Calu3 (cell line): Measurements from ENCODE around the gene EMB. TPM values are rescaled to one million over a fixed set of nuclear protein-coding genes. Genes with fewer than 3 reads are reported as not detected.
"Not testable (repeated sequence)": the region's sequence is repeated elsewhere in the genome, so short reads cannot be mapped to it uniquely, and the experiment has no call there.

Source experiments
- BruUV-seq: library from RNA; stranded (reverse); fragments of 400-500 nt; replicated peaks from 2 replicates; lab custom pipeline; 2021; lab: Mats Ljungman, UMichigan
- CTCF ChIA-PET: fragments of 300-600 bp; sonication (Branson Sonifier 250); formaldehyde crosslinking; loops from one replicate; lab custom pipeline; 2022; ENCODE audit warnings: antibody characterized with exemption; lab: Charles Lee
- DNase-seq: peaks from one replicate; pipeline ENCODE4 v3.0.0; 2022
- H3K27ac Mint-ChIP-seq: one replicate; pipeline ENCODE4 v1.8.0; 2022; ENCODE audit warnings: mixed read lengths; ENCODE audit not compliant: unreplicated experiment
- H3K27me3 Mint-ChIP-seq: one replicate; pipeline ENCODE4 v1.8.0; 2022; ENCODE audit warnings: mixed read lengths; ENCODE audit not compliant: unreplicated experiment
- H3K36me3 Mint-ChIP-seq: one replicate; pipeline ENCODE4 v1.8.0; 2022; ENCODE audit warnings: mild to moderate bottlenecking, moderate library complexity, mixed read lengths; ENCODE audit not compliant: insufficient read depth, unreplicated experiment
- H3K4me1 Mint-ChIP-seq: one replicate; pipeline ENCODE4 v1.8.0; 2022; ENCODE audit warnings: mild to moderate bottlenecking, low read depth, mixed read lengths; ENCODE audit not compliant: unreplicated experiment
- H3K4me3 Mint-ChIP-seq: one replicate; pipeline ENCODE4 v1.8.0; 2022; ENCODE audit warnings: mild to moderate bottlenecking, low read depth, moderate library complexity, mixed read lengths; ENCODE audit not compliant: unreplicated experiment
- H3K9me3 Mint-ChIP-seq: one replicate; pipeline ENCODE4 v1.8.0; 2022; ENCODE audit warnings: low read depth, mixed read lengths; ENCODE audit not compliant: unreplicated experiment
- intact Hi-C: fragments of 100-400 bp; cut with micrococcal nuclease; formaldehyde crosslinking; loops from one replicate; pipeline ENCODE4 v1.10.0; 2022; ENCODE audit not compliant: unreplicated experiment
- total RNA-seq: library from RNA; stranded (reverse); gene quantifications from 2 replicates; pipeline ENCODE4 v1.2.3, GENCODE V29; 2022
- TF ChIP-seq, protein P1 (sequence below): fragments of 200-600 bp; IDR thresholded peaks from one replicate; pipeline ENCODE4 v1.8.0; 2022; ENCODE audit warnings: antibody characterized with exemption; ENCODE audit not compliant: unreplicated experiment

The EMB gene
- total RNA-seq, 1 experiment from 2014 or later, result 44.4 TPM

DNA sequence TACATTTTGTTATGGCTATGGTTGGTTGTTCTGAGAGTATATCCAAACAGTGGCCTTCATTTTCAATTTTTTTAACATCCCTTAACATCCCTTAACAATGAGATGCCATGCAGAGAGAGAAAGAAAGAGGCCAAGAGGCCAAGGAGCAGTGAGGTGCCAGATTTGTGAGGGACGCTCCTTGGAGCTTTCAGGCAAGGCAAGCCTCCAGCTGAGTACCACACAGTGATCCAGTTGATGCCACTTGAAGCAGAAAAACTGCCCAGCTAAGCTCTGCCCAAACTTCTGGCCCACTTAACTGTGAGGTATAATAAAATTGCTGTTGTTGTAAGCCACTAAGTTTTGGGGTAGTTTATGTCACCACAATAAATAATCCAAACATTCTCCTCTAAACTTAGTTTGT, 22.6 kb upstream of the EMB start:
- Mint-ChIP-seq H3K27me3 (no peaks in the 10 kb centered on the region), H3K9me3 (peaks cover 4% of the 10 kb centered on the region), H3K27ac (no peak overlapping the region), H3K4me1 (no peaks in the 10 kb centered on the region), H3K36me3 (no peaks in the 10 kb centered on the region), H3K4me3 (no peak overlapping the region)
- intact Hi-C loops, result no loop called here
- TF ChIP-seq, protein P1, sequence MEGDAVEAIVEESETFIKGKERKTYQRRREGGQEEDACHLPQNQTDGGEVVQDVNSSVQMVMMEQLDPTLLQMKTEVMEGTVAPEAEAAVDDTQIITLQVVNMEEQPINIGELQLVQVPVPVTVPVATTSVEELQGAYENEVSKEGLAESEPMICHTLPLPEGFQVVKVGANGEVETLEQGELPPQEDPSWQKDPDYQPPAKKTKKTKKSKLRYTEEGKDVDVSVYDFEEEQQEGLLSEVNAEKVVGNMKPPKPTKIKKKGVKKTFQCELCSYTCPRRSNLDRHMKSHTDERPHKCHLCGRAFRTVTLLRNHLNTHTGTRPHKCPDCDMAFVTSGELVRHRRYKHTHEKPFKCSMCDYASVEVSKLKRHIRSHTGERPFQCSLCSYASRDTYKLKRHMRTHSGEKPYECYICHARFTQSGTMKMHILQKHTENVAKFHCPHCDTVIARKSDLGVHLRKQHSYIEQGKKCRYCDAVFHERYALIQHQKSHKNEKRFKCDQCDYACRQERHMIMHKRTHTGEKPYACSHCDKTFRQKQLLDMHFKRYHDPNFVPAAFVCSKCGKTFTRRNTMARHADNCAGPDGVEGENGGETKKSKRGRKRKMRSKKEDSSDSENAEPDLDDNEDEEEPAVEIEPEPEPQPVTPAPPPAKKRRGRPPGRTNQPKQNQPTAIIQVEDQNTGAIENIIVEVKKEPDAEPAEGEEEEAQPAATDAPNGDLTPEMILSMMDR, result no peak
- CTCF ChIA-PET, result interaction anchor here (0.6 kb wide), 2 partner anchors 272 to 401 kb away, joined by 5 read pairs; no protein-coding TSS in a partner anchor
- no TSS peak for BruUV-seq
- no peak for DNase-seq

DNA sequence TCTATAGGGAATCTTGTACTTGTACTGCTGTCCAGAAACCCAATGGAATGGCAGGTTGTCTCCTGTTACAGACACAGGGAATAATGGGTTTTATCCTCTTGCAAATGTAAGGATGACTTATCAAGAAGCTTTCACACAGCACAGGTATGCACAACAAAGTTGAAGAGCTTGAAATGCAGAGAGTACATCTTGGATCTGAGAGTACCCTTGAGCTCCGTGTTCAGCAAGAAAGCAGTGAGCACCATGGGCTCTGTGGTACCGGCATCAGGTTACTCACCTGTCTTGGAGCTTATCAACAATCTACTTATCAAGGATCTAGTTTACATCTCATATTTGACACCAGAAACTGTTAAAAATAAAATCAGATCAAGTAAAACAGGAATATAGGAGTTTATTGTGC, 22.0 kb upstream of the EMB start:
- H3K4me1 Mint-ChIP-seq, result no peaks in the 10 kb centered on the region
- BruUV-seq, result no TSS peak
- H3K9me3 Mint-ChIP-seq, result peaks cover under 1% of the 10 kb centered on the region
- H3K36me3 Mint-ChIP-seq, result no peaks in the 10 kb centered on the region
- H3K27ac Mint-ChIP-seq, result no peak overlapping the region
- intact Hi-C loops, result no loop called here
- CTCF ChIA-PET, result interaction anchor here (0.6 kb wide), 1 partner anchor 401 kb away, joined by 5 read pairs; no protein-coding TSS in a partner anchor
- no peak overlapping the region for H3K4me3 Mint-ChIP-seq
- TF ChIP-seq, protein P1, result no peak
- no peak for DNase-seq
- peaks cover 2% of the 10 kb centered on the region for H3K27me3 Mint-ChIP-seq

DNA sequence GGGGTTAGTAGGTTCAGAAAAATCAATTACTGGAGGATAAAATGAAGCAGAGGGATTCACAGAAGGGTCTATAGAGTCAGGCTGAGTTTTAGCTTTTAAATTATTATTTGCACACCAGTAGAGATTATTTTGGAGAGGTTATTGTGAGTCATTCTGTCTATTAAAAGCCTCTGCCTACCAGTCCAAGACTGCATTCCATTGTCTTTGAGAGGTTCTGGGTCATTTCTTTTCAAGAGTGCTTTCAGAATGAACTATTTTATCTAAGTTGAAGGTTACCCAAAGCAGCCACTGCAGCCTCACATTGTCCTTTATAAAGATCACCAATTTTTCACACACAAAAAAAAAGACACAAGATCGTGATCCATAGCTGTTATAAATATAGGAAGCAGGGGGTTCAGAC, 21.5 kb upstream of the EMB start:
- CTCF ChIA-PET, BruUV-seq, H3K27me3 Mint-ChIP-seq, intact Hi-C loops, H3K4me3 Mint-ChIP-seq, H3K36me3 Mint-ChIP-seq, H3K27ac Mint-ChIP-seq, DNase-seq, H3K4me1 Mint-ChIP-seq, H3K9me3 Mint-ChIP-seq: not testable (repeated sequence)

DNA sequence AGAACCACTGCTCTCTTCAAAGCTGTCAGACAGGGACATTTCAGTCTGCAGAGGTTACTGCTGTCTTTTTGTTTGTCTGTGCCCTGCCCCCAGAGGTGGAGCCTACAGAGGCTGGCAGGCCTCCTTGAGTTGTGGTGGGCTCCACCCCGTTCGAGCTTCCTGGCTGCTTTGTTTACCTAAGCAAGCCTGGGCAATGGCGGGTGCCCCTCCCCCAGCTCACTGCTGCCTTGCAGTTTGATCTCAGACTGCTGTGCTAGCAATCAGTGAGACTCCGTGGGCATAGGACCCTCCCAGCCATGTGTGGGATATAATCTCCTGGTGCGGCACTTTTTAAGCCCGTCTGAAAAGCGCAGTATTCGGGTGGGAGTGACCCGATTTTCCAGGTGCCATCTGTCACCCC, 17.3 kb upstream of the EMB start:
- peaks cover 16% of the 10 kb centered on the region for H3K27me3 Mint-ChIP-seq
- H3K27ac Mint-ChIP-seq, CTCF ChIA-PET, BruUV-seq, H3K36me3 Mint-ChIP-seq, H3K4me3 Mint-ChIP-seq, intact Hi-C loops, H3K4me1 Mint-ChIP-seq, H3K9me3 Mint-ChIP-seq: not testable (repeated sequence)
- DNase-seq, result peak; percentile 7

DNA sequence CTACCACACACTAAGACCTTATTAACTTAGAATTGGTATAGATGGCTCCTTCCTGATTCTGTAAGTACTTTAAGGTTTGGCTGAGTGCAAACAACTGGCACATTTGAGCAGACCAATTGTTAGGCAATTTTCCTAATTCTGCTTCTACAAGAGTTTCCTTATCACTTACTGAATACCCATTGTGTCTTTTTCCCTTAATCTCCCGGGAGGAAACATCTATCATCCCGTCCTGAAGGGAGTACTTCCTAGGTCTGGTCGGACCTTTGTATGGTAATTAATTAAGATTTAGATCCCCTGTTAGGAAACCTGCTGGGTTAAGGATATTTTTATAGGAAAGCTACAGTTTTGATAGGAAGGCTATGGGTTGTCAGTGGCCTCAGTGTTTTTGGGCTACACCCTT, 8.2 kb upstream of the EMB start:
- H3K36me3 Mint-ChIP-seq, H3K4me3 Mint-ChIP-seq, intact Hi-C loops, H3K4me1 Mint-ChIP-seq, DNase-seq, H3K9me3 Mint-ChIP-seq, H3K27me3 Mint-ChIP-seq, CTCF ChIA-PET, H3K27ac Mint-ChIP-seq, BruUV-seq: not testable (repeated sequence)

DNA sequence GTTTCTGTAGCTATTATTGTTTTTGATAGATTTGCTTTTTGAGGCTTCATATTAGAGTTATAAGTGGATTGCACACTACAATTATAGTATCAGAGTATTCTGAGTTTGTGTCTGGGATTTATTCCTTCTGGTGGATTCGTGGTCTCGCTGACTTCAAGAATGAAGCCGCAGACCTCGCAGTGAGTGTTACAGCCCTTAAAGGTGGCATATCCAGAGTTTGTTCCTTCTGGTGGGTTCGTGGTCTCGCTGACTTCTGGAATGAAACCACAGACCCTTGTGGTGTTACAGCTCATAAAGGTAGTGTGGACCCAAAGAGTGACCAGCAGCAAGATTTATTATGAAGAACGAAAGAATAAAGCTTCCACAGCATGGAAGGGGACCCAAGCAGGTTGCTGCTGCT, 6.9 kb upstream of the EMB start:
- Mint-ChIP-seq H3K36me3 (no peaks in the 10 kb centered on the region), H3K4me1 (no peaks in the 10 kb centered on the region), H3K27ac (no peak overlapping the region), H3K4me3 (no peak overlapping the region), H3K9me3 (peaks cover 3% of the 10 kb centered on the region), H3K27me3 (no peaks in the 10 kb centered on the region)
- intact Hi-C loops, result no loop called here
- no TSS peak for BruUV-seq
- TF ChIP-seq, protein P1, result no peak
- DNase-seq, result no peak
- CTCF ChIA-PET, result no interaction called here
